ENCODE results near the gene TP53BP1. TPM values are rescaled to one million over a fixed set of nuclear protein-coding genes. Genes with fewer than 3 reads are reported as not detected.

Gene TP53BP1
- total and polyA plus RNA-seq, 2 of the 13 experiments (the other 11 are each of a cell fraction or from before 2014, with no cell fraction given) = 17.1 to 17.4 TPM

DNA sequence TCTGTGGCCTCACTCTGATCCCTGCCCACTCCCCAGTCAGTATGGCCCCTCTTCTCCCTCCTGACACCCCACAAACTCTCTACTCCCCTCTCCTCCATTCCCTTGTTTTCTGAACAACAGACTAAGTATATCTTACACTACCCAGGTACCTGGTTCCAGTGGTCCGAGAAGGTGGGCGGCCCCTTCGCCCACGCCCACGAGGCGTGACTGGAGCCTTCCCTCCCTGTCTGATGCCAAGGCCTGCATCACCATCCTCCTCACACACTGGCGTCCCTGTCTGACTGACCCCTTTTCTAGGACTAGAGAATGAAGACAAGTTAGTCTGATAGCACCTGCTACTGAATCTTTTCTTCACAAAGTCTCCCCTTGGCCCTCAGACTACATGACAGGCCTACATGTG lies 72.1 kb downstream of the TP53BP1 start:
- H3K4me2 ChIP-seq (ENCODE audit: low read depth, low read length) = no peak overlapping the region
- BruUV-seq (replicated peaks) = no TSS peak
- ATAC-seq (no peak), FAIRE-seq (no peak), DNase-seq (ENCODE audit: low spot score) (no peak)
- no peaks in the 10 kb centered on the region for H3K9me3 ChIP-seq (ENCODE audit: low read length)
- no peaks in the 10 kb centered on the region for H3K79me2 ChIP-seq (ENCODE audit: insufficient read depth, low read length)
- POLR2A ChIA-PET = no interaction called here
- 96% methylated on average over 7 of the region's 7 CpGs for WGBS (ENCODE audit: low lambda C conversion rate)
- H3K4me1 ChIP-seq (ENCODE audit: insufficient read depth, low read length) = no peaks in the 10 kb centered on the region
- no peaks in the 10 kb centered on the region for H4K20me1 ChIP-seq (ENCODE audit: insufficient read depth, low read length)
- intact Hi-C loops (cut with micrococcal nuclease; ENCODE audit: unreplicated experiment) (no loop called here), in situ Hi-C loops (cut with HindIII; ENCODE audit: extremely low pct_ligation_motif_present, low pct_unique_long_range_greater_than_20kb) (no loop called here)
- H3K9ac ChIP-seq (ENCODE audit: insufficient read depth, low read depth, low read length) = no peak overlapping the region
- CTCF ChIA-PET (ENCODE audit: low intra/inter-chr PET ratio, low total read pairs) = no interaction called here
- no peak overlapping the region for H3K4me3 ChIP-seq (replicated peaks in 1 of 3; ENCODE audit: insufficient read depth in 1 of 3, low read depth in 2 of 3, low read length in 3 of 3)
- H2AFZ ChIP-seq (ENCODE audit: low read length) = no peak overlapping the region
- peaks cover 12 to 47% of the 10 kb centered on the region in 2 experiments; a peak in 4 of 5 replicates for H3K36me3 ChIP-seq (replicated peaks in 1 of 2; ENCODE audit: control insufficient read depth in 1 of 2, insufficient read depth in 2 of 2, low read length in 2 of 2)
- no peaks in the 10 kb centered on the region for H3K27me3 ChIP-seq (ENCODE audit: control insufficient read depth in 1 of 2, insufficient read depth in 2 of 2, low read length in 2 of 2)
- no peak overlapping the region for H3K27ac ChIP-seq (ENCODE audit: extremely low read length, insufficient read depth, low read length)
- TF ChIP-seq TCF7L2 (IDR thresholded peaks at IDR 0.05; ENCODE audit: low read depth, low read length) (no peak), ZZZ3 (CRISPR knock-in tag; IDR thresholded peaks at IDR 0.05; ENCODE audit: borderline replicate concordance) (no peak), ZNF879 (CRISPR knock-in tag; IDR thresholded peaks at IDR 0.05) (no peak), SRSF1 (optimal IDR thresholded peaks at IDR 0.05; ENCODE audit: low read depth, low read length) (no peak), ZNF292 (CRISPR knock-in tag; IDR thresholded peaks at IDR 0.05; ENCODE audit: borderline replicate concordance, low read depth) (no peak), TCF7 (IDR thresholded peaks at IDR 0.05; ENCODE audit: low read depth) (no peak)
- TF ChIP-seq, protein P1, sequence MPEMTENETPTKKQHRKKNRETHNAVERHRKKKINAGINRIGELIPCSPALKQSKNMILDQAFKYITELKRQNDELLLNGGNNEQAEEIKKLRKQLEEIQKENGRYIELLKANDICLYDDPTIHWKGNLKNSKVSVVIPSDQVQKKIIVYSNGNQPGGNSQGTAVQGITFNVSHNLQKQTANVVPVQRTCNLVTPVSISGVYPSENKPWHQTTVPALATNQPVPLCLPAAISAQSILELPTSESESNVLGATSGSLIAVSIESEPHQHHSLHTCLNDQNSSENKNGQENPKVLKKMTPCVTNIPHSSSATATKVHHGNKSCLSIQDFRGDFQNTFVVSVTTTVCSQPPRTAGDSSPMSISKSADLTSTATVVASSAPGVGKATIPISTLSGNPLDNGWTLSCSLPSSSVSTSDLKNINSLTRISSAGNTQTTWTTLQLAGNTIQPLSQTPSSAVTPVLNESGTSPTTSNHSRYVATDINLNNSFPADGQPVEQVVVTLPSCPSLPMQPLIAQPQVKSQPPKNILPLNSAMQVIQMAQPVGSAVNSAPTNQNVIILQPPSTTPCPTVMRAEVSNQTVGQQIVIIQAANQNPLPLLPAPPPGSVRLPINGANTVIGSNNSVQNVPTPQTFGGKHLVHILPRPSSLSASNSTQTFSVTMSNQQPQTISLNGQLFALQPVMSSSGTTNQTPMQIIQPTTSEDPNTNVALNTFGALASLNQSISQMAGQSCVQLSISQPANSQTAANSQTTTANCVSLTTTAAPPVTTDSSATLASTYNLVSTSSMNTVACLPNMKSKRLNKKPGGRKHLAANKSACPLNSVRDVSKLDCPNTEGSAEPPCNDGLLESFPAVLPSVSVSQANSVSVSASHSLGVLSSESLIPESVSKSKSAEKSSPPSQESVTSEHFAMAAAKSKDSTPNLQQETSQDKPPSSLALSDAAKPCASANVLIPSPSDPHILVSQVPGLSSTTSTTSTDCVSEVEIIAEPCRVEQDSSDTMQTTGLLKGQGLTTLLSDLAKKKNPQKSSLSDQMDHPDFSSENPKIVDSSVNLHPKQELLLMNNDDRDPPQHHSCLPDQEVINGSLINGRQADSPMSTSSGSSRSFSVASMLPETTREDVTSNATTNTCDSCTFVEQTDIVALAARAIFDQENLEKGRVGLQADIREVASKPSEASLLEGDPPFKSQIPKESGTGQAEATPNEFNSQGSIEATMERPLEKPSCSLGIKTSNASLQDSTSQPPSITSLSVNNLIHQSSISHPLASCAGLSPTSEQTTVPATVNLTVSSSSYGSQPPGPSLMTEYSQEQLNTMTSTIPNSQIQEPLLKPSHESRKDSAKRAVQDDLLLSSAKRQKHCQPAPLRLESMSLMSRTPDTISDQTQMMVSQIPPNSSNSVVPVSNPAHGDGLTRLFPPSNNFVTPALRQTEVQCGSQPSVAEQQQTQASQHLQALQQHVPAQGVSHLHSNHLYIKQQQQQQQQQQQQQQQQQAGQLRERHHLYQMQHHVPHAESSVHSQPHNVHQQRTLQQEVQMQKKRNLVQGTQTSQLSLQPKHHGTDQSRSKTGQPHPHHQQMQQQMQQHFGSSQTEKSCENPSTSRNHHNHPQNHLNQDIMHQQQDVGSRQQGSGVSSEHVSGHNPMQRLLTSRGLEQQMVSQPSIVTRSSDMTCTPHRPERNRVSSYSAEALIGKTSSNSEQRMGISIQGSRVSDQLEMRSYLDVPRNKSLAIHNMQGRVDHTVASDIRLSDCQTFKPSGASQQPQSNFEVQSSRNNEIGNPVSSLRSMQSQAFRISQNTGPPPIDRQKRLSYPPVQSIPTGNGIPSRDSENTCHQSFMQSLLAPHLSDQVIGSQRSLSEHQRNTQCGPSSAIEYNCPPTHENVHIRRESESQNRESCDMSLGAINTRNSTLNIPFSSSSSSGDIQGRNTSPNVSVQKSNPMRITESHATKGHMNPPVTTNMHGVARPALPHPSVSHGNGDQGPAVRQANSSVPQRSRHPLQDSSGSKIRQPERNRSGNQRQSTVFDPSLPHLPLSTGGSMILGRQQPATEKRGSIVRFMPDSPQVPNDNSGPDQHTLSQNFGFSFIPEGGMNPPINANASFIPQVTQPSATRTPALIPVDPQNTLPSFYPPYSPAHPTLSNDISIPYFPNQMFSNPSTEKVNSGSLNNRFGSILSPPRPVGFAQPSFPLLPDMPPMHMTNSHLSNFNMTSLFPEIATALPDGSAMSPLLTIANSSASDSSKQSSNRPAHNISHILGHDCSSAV (CRISPR knock-in tag; IDR thresholded peaks at IDR 0.05; ENCODE audit: borderline replicate concordance) = no peak
- TF ChIP-seq, protein P2, sequence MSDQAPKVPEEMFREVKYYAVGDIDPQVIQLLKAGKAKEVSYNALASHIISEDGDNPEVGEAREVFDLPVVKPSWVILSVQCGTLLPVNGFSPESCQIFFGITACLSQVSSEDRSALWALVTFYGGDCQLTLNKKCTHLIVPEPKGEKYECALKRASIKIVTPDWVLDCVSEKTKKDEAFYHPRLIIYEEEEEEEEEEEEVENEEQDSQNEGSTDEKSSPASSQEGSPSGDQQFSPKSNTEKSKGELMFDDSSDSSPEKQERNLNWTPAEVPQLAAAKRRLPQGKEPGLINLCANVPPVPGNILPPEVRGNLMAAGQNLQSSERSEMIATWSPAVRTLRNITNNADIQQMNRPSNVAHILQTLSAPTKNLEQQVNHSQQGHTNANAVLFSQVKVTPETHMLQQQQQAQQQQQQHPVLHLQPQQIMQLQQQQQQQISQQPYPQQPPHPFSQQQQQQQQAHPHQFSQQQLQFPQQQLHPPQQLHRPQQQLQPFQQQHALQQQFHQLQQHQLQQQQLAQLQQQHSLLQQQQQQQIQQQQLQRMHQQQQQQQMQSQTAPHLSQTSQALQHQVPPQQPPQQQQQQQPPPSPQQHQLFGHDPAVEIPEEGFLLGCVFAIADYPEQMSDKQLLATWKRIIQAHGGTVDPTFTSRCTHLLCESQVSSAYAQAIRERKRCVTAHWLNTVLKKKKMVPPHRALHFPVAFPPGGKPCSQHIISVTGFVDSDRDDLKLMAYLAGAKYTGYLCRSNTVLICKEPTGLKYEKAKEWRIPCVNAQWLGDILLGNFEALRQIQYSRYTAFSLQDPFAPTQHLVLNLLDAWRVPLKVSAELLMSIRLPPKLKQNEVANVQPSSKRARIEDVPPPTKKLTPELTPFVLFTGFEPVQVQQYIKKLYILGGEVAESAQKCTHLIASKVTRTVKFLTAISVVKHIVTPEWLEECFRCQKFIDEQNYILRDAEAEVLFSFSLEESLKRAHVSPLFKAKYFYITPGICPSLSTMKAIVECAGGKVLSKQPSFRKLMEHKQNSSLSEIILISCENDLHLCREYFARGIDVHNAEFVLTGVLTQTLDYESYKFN (CRISPR knock-in tag; conservative IDR thresholded peaks at IDR 0.05) = no peak
- TF ChIP-seq, protein P3, sequence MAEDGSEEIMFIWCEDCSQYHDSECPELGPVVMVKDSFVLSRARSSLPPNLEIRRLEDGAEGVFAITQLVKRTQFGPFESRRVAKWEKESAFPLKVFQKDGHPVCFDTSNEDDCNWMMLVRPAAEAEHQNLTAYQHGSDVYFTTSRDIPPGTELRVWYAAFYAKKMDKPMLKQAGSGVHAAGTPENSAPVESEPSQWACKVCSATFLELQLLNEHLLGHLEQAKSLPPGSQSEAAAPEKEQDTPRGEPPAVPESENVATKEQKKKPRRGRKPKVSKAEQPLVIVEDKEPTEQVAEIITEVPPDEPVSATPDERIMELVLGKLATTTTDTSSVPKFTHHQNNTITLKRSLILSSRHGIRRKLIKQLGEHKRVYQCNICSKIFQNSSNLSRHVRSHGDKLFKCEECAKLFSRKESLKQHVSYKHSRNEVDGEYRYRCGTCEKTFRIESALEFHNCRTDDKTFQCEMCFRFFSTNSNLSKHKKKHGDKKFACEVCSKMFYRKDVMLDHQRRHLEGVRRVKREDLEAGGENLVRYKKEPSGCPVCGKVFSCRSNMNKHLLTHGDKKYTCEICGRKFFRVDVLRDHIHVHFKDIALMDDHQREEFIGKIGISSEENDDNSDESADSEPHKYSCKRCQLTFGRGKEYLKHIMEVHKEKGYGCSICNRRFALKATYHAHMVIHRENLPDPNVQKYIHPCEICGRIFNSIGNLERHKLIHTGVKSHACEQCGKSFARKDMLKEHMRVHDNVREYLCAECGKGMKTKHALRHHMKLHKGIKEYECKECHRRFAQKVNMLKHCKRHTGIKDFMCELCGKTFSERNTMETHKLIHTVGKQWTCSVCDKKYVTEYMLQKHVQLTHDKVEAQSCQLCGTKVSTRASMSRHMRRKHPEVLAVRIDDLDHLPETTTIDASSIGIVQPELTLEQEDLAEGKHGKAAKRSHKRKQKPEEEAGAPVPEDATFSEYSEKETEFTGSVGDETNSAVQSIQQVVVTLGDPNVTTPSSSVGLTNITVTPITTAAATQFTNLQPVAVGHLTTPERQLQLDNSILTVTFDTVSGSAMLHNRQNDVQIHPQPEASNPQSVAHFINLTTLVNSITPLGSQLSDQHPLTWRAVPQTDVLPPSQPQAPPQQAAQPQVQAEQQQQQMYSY (CRISPR knock-in tag; IDR thresholded peaks at IDR 0.05) = no peak

Data from HepG2 (cell line).